NT2/D1 (cell line): ENCODE results near the gene CTTNBP2.

Experiments used
- DNase-seq: peaks from one replicate; pipeline ENCODE4 v3.0.0-alpha.2; 2011; ENCODE audit warnings: low read depth, low spot score
- H3K27me3 ChIP-seq: 2 replicates; pipeline ENCODE4 v1.6.0; 2011; ENCODE audit warnings: mild to moderate bottlenecking; ENCODE audit not compliant: insufficient read length, insufficient read depth
- H3K36me3 ChIP-seq: 2 replicates; pipeline ENCODE4 v1.6.1; 2011; ENCODE audit warnings: mild to moderate bottlenecking, low read length, mixed read lengths; ENCODE audit not compliant: insufficient read depth, insufficient read length
- H3K4me1 ChIP-seq: 2 replicates; pipeline ENCODE4 v1.5.1; 2011; ENCODE audit not compliant: insufficient read depth, insufficient read length
- H3K4me3 ChIP-seq: 2 replicates; pipeline ENCODE4 v1.5.1; 2011; ENCODE audit warnings: low read depth; ENCODE audit not compliant: insufficient read length
- H3K9ac ChIP-seq: 2 replicates; pipeline ENCODE4 v1.6.0; 2011; ENCODE audit warnings: low read depth; ENCODE audit not compliant: insufficient read length
- H3K9me3 ChIP-seq: 2 replicates; pipeline ENCODE4 v1.5.1; 2011; ENCODE audit warnings: mild to moderate bottlenecking, low read length; ENCODE audit not compliant: insufficient read depth
- SUZ12 ChIP-seq: IDR thresholded peaks from 2 replicates; pipeline ENCODE4 v1.6.1; 2011; ENCODE audit not compliant: insufficient read length, insufficient read depth; ENCODE audit errors: extremely low read depth
- YY1 ChIP-seq: IDR thresholded peaks from 2 replicates; pipeline ENCODE4 v1.6.1; 2011; ENCODE audit not compliant: insufficient read length, insufficient read depth
- ZNF274 ChIP-seq: IDR thresholded peaks from 2 replicates; pipeline ENCODE4 v1.6.1; 2011; ENCODE audit warnings: mild to moderate bottlenecking, low read depth, low read length

CTTNBP2 gene

DNA sequence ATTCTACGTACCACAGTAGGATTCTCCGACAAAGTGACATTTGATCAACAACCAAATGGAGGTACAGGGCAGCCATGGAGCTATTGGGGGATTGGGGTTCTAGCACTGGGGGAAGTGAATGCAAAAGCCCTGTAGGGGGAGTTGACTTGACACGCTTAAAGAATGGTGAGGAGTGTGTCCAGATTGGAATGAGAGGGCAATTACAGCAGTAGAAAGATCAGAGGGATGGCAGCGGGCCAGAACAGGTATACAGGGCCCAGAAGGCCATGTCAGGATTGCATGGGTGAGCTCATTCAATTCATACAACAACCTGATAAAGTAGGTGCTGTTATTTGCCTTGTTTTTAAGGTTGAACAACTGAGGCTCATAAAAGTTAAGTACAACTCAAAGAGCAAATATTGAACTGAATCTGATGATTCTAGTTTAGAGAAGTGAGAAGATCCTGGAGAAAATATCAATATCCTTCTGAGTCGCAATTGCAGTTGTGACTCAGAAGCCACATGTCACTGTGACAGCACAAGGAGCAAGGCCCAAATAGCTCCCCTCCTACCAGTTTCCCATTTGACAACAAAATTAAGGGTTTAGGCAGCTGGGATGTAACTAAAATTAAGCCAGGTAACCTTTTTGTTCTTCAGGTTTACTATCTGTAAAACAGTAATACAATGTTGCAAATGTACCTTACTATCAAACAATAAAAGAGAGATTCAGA, 28.0 kb upstream of the CTTNBP2 start:
- no peak overlapping the region for H3K9ac ChIP-seq
- DNase-seq: no peak
- H3K4me3 ChIP-seq: no peak overlapping the region
- H3K27me3 ChIP-seq: no peaks in the 10 kb centered on the region
- H3K4me1 ChIP-seq: no peaks in the 10 kb centered on the region
- TF ChIP-seq SUZ12: no peak
- no peak for TF ChIP-seq YY1
- TF ChIP-seq ZNF274: no peak
- H3K36me3 ChIP-seq: no peaks in the 10 kb centered on the region
- H3K9me3 ChIP-seq: no peaks in the 10 kb centered on the region

DNA sequence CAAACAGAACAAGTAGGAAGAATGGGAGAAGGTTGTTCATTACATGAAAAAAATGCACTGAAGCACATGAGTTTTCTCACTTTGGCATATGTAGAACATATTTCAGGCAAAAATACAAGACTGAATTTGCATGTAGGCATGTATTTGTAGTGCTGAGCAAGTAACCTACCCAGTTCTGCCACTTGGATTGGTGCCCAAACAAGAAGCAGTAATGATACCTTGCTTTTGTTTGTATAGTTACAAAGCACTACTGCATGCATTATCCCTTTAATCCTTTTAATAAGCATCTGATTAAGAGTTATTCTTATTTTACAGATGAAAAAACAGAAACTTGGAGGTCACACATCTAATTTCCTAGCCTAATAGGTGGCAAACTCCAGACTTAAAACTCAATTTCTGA, 23.1 kb upstream of the CTTNBP2 start:
- H3K36me3 ChIP-seq: no peaks in the 10 kb centered on the region
- no peak overlapping the region for H3K9ac ChIP-seq
- H3K9me3 ChIP-seq: no peaks in the 10 kb centered on the region
- H3K4me1 ChIP-seq: no peaks in the 10 kb centered on the region
- H3K27me3 ChIP-seq: no peaks in the 10 kb centered on the region
- no peak for TF ChIP-seq SUZ12
- no peak for TF ChIP-seq YY1
- no peak for TF ChIP-seq ZNF274
- DNase-seq: no peak
- H3K4me3 ChIP-seq: no peak overlapping the region

DNA sequence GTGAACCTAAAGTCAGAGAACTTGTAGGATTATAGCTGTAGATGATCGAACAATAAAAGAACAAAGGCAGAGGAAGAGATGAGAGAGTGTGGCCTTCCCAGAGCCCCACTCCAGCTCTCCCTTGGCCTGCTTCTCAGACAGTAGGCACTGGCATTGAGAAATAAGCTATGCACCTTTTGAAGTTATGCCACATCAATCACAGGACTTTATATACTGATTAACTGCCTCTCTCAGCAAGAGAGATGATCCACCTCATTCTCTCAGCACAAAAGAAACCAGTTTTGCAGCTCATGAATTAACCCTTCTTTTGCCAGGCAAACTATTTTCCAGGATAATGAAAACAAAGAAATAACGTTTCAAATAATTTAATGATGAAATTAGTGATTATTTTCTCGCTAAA, 22.0 kb upstream of the CTTNBP2 start:
- no peaks in the 10 kb centered on the region for H3K27me3 ChIP-seq
- H3K36me3 ChIP-seq: no peaks in the 10 kb centered on the region
- no peak overlapping the region for H3K9ac ChIP-seq
- no peak for TF ChIP-seq YY1
- TF ChIP-seq ZNF274: no peak
- TF ChIP-seq SUZ12: no peak
- no peak overlapping the region for H3K4me3 ChIP-seq
- no peak for DNase-seq
- no peaks in the 10 kb centered on the region for H3K4me1 ChIP-seq
- H3K9me3 ChIP-seq: no peaks in the 10 kb centered on the region

- H3K4me3 ChIP-seq: no peak overlapping the region
- no peak for DNase-seq
- H3K4me1 ChIP-seq: no peaks in the 10 kb centered on the region
- no peaks in the 10 kb centered on the region for H3K36me3 ChIP-seq
- no peaks in the 10 kb centered on the region for H3K9me3 ChIP-seq
- no peak for TF ChIP-seq SUZ12
- no peak for TF ChIP-seq YY1
- TF ChIP-seq ZNF274: no peak
- H3K9ac ChIP-seq: no peak overlapping the region
- H3K27me3 ChIP-seq: no peaks in the 10 kb centered on the region
Observed at GRCh38 chr7:117894037-117894436, 20.8 kb upstream of the CTTNBP2 start.

GRCh38 chr7:117892821-117893220, 19.6 kb upstream of the CTTNBP2 start:
- Histone ChIP-seq H3K9me3 (no peaks in the 10 kb centered on the region), H3K27me3 (no peaks in the 10 kb centered on the region), H3K9ac (no peak overlapping the region), H3K36me3 (no peaks in the 10 kb centered on the region), H3K4me1 (no peaks in the 10 kb centered on the region), H3K4me3 (no peak overlapping the region)
- no peak for DNase-seq
- TF ChIP-seq SUZ12 (no peak), YY1 (no peak), ZNF274 (no peak)

GRCh38 chr7:117889611-117890010, 16.4 kb upstream of the CTTNBP2 start:
- Histone ChIP-seq H3K27me3 (no peaks in the 10 kb centered on the region), H3K4me3 (no peak overlapping the region), H3K9ac (no peak overlapping the region), H3K36me3 (no peaks in the 10 kb centered on the region), H3K4me1 (no peaks in the 10 kb centered on the region), H3K9me3 (no peaks in the 10 kb centered on the region)
- TF ChIP-seq SUZ12 (no peak), YY1 (no peak), ZNF274 (no peak)
- DNase-seq: no peak

DNA sequence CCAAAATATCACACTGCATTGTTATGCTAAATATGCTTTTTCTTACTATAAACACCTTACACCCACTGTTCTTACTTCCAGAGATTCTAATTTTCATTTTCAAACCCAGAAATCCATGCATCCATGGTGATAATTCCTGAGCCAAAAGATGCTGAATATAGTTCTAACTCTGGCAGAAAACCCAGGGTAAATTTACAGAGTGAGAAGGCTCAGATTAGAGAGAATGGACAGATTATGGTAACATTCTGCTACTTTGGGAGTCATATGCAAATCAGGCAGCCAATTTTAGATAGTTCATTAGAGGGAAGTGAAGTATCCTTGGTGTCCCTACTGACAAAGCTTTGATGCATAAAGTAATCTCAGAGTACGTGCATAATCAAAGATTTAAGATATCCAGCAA, 15.4 kb upstream of the CTTNBP2 start:
- Histone ChIP-seq H3K9ac (no peak overlapping the region), H3K4me1 (no peaks in the 10 kb centered on the region), H3K27me3 (no peaks in the 10 kb centered on the region), H3K36me3 (no peaks in the 10 kb centered on the region), H3K4me3 (no peak overlapping the region), H3K9me3 (no peaks in the 10 kb centered on the region)
- no peak for DNase-seq
- TF ChIP-seq ZNF274 (no peak), YY1 (no peak), SUZ12 (no peak)
